ENCODE data around the gene TET2. TPM values are rescaled to one million over a fixed set of nuclear protein-coding genes. Genes with fewer than 3 reads are reported as not detected.

TET2 gene
- polyA plus RNA-seq, 4 donors = 23.7 to 25.7 (median 25.3) TPM

DNA sequence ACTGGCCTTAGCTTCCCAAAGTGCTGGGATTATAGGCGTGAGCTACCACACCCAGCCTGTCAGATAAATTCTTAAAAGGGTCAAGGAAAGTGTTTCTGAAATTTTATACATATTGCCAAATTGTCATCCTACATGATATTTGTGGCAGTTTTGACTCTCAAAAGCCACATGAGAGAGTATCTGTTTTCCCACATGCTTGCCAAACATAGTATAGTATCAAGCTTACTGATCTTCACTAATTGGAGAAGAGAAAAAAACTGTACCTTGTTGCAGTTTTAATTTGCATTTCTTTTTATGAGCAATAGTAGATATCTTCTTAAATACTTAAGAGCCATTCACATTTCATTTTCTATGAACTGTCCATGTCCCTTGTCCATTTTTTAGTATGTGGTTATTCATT lies 83.6 kb downstream of the TET2 start:
- DNase-seq (ENCODE audit: low read depth in 4 of 4, low spot score in 3 of 4) = no peak

DNA sequence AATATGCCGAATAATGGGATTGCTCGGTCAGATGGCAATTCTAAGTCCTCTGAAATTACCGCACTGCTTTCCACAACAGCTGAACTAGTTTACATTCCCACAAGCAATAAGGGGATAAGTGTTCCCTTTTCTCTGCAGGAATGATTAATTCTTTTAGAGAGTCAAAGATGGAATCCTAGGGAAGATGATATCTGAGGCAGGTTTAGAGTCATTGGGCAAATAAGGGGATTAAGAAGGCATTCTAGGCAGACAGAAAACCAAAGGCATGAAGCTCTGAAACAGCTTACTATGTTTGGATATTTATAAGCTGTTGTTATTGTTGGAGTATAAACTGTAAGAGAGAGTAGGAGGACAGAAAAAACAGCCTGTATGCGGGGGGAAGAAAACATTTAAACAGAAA lies 85.7 kb downstream of the TET2 start:
- DNase-seq (ENCODE audit: low read depth in 4 of 4, low spot score in 3 of 4) = no peak

DNA sequence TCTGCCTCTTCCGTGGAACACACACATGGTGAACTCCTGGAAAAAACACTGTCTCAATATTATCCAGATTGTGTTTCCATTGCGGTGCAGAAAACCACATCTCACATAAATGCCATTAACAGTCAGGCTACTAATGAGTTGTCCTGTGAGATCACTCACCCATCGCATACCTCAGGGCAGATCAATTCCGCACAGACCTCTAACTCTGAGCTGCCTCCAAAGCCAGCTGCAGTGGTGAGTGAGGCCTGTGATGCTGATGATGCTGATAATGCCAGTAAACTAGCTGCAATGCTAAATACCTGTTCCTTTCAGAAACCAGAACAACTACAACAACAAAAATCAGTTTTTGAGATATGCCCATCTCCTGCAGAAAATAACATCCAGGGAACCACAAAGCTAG lies 87.9 kb downstream of the TET2 start:
- no peak for DNase-seq (ENCODE audit: low read depth in 4 of 4, low spot score in 3 of 4)

DNA sequence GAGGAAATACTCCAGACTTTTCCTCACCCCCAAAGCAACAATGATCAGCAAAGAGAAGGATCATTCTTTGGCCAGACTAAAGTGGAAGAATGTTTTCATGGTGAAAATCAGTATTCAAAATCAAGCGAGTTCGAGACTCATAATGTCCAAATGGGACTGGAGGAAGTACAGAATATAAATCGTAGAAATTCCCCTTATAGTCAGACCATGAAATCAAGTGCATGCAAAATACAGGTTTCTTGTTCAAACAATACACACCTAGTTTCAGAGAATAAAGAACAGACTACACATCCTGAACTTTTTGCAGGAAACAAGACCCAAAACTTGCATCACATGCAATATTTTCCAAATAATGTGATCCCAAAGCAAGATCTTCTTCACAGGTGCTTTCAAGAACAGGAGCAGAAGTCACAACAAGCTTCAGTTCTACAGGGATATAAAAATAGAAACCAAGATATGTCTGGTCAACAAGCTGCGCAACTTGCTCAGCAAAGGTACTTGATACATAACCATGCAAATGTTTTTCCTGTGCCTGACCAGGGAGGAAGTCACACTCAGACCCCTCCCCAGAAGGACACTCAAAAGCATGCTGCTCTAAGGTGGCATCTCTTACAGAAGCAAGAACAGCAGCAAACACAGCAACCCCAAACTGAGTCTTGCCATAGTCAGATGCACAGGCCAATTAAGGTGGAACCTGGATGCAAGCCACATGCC lies 89.7 kb downstream of the TET2 start:
- DNase-seq (ENCODE audit: low read depth in 4 of 4, low spot score in 3 of 4) = no peak

DNA sequence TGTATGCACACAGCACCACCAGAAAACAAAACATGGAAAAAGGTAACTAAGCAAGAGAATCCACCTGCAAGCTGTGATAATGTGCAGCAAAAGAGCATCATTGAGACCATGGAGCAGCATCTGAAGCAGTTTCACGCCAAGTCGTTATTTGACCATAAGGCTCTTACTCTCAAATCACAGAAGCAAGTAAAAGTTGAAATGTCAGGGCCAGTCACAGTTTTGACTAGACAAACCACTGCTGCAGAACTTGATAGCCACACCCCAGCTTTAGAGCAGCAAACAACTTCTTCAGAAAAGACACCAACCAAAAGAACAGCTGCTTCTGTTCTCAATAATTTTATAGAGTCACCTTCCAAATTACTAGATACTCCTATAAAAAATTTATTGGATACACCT lies 90.2 kb downstream of the TET2 start:
- no peak for DNase-seq (ENCODE audit: low read depth in 4 of 4, low spot score in 3 of 4)

DNA sequence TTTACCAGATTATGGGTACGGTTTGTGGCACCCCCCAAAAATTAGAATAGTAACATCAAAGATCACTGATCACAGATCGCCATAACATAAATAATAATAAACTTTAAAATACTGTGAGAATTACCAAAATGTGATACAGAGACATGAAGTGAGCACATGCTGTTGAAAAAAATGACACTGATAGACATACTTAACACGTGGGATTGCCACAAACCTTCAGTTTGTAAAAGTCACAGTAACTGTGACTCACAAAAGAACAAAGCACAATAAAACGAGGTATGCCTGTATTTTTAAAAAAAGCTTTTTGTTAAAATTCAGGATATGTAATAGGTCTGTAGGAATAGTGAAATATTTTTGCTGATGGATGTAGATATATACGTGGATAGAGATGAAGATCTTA lies 93.4 kb downstream of the TET2 start:
- DNase-seq (ENCODE audit: low read depth in 4 of 4, low spot score in 3 of 4) = no peak

DNA sequence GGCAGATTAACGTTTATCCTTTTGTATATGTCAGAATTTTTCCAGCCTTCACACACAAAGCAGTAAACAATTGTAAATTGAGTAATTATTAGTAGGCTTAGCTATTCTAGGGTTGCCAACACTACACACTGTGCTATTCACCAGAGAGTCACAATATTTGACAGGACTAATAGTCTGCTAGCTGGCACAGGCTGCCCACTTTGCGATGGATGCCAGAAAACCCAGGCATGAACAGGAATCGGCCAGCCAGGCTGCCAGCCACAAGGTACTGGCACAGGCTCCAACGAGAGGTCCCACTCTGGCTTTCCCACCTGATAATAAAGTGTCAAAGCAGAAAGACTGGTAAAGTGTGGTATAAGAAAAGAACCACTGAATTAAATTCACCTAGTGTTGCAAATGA lies 94.8 kb downstream of the TET2 start:
- DNase-seq (ENCODE audit: low read depth in 4 of 4, low spot score in 3 of 4) = no peak

DNA sequence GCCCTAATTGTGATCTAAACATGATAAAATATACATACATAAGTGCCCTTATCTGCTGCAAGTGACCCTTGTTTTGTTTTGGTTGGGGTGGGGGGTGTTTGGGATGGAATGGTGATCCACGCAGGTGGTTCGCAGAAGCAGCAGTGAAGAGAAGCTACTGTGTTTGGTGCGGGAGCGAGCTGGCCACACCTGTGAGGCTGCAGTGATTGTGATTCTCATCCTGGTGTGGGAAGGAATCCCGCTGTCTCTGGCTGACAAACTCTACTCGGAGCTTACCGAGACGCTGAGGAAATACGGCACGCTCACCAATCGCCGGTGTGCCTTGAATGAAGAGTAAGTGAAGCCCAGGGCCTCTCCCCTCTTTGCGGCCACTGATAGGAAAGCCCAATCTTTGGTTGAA lies 96.8 kb downstream of the TET2 start:
- no peak for DNase-seq (ENCODE audit: low read depth in 4 of 4, low spot score in 3 of 4)

DNA sequence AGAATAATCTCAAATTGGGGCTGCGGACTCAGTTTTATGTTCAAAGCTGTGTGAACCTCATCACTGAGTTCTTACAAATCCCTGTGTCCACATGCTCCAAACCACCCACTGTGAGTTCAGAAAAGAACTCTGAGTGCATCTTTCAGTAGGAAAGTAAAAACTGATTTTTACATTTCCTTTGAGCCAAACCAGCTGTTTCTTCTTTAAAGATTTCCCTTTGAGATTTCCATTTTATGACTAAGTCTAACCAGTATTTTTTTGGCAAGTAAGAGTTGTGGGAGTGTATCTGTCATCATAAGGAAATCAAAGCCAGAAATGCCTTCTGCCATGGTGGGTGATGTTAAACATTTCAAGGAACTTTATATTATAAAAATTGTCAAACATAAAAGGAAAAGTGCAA lies 100.0 kb downstream of the TET2 start:
- DNase-seq (ENCODE audit: low read depth in 4 of 4, low spot score in 3 of 4) = peak; percentile 2 to 14 (median 12)

DNA sequence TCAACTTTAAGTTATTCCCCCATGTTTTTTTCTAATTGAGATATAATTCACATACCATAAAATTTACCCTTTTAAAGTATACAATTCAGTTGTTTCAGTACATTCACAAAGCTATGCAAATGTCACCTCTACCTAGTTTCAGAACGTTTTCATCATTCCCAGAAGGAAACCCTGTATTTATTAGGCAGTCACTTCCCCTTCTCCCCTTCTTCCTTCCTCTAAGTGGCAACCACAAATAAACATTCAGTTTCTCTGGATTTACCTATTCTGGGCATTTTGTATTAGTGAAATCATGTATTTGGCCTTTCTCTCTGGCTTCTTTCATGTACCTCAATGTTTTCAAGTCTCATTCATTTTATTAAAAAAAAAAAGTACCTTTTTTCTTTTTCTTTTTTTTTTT lies 101.9 kb downstream of the TET2 start:
- no peak for DNase-seq (ENCODE audit: low read depth in 4 of 4, low spot score in 3 of 4)

DNA sequence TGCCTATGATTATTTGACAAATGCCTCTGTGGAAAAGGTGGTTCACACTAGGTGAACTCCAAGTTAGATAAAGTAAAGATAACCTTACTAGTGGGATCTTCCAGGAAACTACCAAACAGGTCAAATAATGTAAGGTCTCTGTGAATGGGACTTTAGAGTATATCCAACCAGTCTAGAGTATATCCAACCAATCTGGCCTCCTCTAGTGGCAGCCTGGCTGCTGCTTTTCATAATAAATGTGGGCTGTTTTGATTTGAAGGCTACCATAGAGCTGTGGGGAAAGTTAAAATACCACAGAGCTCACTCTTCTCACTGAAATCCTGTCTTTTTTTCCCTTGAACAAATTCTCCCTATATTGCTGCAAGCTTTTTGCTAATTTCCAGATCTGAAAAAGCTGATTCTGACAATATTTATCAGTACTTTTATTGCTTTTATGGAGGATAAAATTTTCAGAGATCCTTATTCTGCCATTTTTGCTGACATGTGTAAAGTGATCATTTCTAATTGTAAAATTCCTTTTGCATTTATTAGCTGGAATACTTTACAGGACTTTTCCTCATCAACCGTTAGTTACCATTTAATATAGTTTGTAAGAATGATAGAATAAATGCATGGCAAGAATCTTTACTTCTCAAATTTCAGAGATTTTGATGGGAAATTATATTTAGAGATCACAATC lies 111.3 kb downstream of the TET2 start:
- no peak for DNase-seq (ENCODE audit: low read depth in 4 of 4, low spot score in 3 of 4)

DNA sequence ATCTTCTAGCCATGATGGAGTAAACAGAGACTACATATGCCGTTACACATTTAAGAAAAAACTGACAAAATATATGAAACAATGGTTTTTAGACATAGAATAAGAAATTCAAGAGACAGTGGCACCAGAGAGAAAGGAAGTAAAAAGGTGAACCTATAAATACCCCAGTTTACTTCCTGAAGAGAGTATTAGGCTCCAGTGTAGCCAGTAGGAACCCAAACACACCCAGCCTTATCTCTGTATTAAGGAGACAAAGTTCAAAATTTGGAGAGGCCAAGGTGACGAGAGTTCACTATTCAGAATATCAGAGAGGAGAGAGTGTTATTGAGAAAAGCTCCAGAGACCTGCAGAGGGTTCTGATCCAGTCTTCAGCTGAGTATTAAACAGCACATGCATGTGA lies 119.0 kb downstream of the TET2 start:
- DNase-seq (ENCODE audit: low read depth in 4 of 4, low spot score in 3 of 4) = no peak

DNA sequence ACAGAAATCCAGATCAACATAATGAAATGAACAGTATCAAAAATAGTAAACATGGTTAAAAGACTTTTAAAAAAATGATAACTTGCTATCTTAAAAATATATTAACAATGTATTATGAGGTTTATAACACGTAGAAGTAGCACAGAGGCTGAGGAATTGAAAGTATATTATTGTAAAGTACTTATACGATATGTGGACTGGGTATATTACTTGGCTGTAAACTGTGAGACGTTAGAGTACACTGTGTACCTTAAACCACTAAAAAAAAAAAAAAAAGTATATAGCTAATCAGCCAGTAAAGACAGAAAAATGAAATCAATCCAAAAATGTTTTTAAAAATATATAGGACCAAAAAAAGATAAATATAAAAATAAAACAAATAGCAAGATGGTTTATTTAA lies 120.6 kb downstream of the TET2 start:
- DNase-seq (ENCODE audit: low read depth in 4 of 4, low spot score in 3 of 4) = no peak

DNA sequence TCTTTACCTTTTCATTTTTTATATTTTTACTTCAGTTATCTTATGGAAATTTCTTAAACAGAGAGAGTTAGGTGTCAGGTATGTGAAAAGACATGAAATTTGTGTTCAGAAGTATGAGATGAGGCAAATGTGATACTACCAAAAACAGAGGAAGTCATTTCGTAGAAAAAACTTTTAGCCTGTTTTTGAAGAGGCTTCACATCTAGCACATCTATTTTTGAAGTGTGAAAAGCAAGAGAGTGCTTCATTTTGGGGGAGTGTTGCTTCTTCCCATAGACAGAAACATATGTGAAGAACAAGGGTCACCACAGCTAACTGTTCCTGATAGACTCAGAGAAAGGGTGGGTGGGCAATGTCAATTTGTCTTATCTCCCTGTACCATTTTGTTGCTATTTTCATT lies 125.3 kb downstream of the TET2 start:
- DNase-seq (ENCODE audit: low read depth in 4 of 4, low spot score in 3 of 4) = no peak

DNA sequence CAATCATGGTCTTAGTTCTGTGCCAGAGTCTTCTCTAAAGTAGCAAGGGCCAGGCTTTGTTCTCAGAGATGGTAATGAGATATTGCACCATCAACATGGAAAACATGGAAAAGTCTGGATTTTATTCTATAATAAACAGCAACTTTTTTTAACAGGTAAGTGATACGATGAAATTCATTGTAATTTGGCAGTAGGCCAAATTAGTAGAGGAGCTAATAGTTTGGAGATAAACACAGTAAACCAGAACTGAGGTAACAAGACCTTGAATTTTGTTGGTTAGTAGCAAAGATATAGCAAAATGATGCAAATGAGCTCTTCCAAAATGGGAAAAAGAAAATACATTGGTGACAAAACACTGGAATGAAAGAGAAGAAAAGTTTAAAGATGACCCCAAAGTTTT lies 126.6 kb downstream of the TET2 start:
- no peak for DNase-seq (ENCODE audit: low read depth in 4 of 4, low spot score in 3 of 4)

DNA sequence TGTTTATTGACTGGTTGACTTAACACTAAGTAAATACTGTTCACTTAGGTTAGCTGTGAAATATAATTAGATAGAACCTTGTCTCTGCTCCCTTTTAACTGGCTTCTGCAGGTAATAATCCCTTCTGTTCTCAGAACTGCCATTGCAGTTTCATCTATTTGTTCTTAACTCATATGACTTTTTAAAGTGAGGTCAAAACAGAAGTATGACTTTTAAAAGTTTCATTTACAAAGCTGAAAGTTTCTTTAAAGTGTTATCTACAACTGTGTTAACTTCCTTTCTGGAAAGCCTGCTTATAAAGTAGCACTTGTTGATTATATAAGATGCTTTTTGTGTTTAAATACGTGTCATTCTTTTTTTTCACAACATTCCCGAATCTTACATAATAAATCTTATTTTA lies 127.4 kb downstream of the TET2 start:
- no peak for DNase-seq (ENCODE audit: low read depth in 4 of 4, low spot score in 3 of 4)

DNA sequence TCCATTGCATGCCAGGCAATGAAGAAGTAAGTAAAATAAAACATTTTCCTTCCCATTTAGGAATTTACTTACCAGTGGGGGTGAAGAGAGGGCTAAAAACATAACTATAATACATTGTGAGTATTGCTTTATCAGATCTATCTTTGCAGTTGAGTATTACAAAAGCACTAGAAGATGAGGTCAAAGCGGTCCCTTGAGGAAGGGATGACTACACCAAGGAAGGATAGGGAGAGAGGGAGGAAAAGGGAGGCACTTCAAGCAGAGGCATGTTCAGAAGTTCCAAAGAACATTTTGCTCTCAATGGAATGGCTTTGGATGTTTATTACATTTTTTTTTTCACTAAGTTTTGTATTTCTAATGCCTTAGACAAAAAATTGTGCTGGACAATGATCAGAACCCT lies 127.8 kb downstream of the TET2 start:
- no peak for DNase-seq (ENCODE audit: low read depth in 4 of 4, low spot score in 3 of 4)

DNA sequence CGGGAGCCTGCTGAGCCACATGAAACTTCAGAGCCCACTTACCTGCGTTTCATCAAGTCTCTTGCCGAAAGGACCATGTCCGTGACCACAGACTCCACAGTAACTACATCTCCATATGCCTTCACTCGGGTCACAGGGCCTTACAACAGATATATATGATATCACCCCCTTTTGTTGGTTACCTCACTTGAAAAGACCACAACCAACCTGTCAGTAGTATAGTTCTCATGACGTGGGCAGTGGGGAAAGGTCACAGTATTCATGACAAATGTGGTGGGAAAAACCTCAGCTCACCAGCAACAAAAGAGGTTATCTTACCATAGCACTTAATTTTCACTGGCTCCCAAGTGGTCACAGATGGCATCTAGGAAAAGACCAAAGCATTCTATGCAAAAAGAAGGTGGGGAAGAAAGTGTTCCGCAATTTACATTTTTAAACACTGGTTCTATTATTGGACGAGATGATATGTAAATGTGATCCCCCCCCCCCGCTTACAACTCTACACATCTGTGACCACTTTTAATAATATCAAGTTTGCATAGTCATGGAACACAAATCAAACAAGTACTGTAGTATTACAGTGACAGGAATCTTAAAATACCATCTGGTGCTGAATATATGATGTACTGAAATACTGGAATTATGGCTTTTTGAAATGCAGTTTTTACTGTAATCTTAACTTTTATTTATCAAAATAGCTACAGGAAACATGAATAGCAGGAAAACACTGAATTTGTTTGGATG lies 129.9 kb downstream of the TET2 start:
- no peak for DNase-seq (ENCODE audit: low read depth in 4 of 4, low spot score in 3 of 4)

DNA sequence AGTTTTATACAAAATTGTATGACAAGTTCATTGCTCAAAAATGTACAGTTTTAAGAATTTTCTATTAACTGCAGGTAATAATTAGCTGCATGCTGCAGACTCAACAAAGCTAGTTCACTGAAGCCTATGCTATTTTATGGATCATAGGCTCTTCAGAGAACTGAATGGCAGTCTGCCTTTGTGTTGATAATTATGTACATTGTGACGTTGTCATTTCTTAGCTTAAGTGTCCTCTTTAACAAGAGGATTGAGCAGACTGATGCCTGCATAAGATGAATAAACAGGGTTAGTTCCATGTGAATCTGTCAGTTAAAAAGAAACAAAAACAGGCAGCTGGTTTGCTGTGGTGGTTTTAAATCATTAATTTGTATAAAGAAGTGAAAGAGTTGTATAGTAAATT lies 131.0 kb downstream of the TET2 start:
- DNase-seq (ENCODE audit: low read depth in 4 of 4, low spot score in 3 of 4) = no peak

DNA sequence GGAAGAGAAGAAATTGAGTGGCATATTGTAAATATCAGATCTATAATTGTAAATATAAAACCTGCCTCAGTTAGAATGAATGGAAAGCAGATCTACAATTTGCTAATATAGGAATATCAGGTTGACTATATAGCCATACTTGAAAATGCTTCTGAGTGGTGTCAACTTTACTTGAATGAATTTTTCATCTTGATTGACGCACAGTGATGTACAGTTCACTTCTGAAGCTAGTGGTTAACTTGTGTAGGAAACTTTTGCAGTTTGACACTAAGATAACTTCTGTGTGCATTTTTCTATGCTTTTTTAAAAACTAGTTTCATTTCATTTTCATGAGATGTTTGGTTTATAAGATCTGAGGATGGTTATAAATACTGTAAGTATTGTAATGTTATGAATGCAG lies 132.6 kb downstream of the TET2 start:
- DNase-seq (ENCODE audit: low read depth in 4 of 4, low spot score in 3 of 4) = no peak

DNA sequence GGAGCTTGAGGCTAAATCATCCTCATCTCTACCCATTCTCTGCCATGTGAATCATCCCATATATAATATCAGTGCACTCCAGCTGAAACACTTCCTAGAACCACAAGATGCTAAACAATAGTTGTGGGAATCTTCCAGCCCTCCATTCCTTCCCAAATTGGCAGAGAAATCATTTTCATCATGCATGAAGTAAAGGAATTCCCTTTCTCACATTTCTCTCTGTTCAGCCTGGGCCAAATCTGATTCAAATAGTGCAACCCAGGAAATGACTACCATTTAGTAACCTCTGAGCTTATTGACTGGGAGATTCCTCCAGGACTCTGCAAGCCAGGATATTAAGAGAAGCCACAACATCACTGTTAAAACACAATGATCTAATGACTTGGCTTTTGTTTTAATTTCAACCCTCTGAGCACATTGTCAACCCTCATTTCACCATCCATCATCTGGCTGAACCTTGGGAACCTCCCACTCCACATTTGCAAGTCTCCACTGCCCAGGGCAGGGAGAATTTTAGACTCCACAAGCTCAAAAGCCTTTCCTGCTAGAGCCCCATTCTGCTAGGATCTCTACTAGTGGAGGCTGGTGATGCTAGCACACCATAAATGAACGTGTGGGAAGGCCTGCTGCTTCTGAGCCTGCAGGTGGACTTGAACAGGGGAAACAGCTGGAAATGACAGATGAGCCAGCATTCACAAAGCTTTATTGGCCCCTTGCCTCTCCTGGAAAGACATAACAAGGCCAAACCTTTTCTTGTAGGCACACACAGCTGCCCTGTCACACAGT lies 133.9 kb downstream of the TET2 start:
- no peak for DNase-seq (ENCODE audit: low read depth in 4 of 4, low spot score in 3 of 4)

Data from left renal pelvis (tissue), 4 donors.